Measurements from ENCODE around the gene MEX3C. TPM values are rescaled to one million over a fixed set of nuclear protein-coding genes. Genes with fewer than 3 reads are reported as not detected.

The MEX3C gene
- total RNA-seq, 2 experiments from 2014 or later, result 40.4 to 45.8 TPM

DNA sequence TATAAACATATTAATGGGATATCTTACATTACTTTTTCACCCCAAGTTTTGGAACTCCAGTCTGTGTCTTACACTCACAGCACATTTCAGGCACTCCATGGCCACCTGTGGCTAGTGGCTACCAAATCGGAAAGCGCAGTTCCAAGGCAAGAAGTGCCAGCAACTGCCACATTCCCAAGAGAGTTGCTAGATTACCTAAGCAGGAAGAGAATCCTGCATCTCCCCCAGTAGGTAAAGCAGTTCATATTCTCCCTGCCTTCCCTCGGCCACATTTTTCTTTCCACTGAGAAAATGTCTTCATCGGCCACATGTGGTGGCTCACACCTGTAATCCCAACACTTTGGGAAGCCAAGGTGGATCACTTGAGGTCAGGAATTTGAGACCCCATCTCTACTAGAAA is 62.8 kb downstream of the MEX3C start:
- Mint-ChIP-seq H3K36me3 (ENCODE audit: low read depth) (no peaks in the 10 kb centered on the region), H3K27me3 (ENCODE audit: low read depth) (no peaks in the 10 kb centered on the region), H3K4me1 (ENCODE audit: low read depth) (no peaks in the 10 kb centered on the region), H3K9me3 (ENCODE audit: insufficient read depth) (no peaks in the 10 kb centered on the region), H3K4me3 (no peak overlapping the region), H3K27ac (no peak overlapping the region)
- DNase-seq, result no peak
- ChIA-PET CTCF (no interaction called here), POLR2A (no interaction called here)
- no peak for ATAC-seq

DNA sequence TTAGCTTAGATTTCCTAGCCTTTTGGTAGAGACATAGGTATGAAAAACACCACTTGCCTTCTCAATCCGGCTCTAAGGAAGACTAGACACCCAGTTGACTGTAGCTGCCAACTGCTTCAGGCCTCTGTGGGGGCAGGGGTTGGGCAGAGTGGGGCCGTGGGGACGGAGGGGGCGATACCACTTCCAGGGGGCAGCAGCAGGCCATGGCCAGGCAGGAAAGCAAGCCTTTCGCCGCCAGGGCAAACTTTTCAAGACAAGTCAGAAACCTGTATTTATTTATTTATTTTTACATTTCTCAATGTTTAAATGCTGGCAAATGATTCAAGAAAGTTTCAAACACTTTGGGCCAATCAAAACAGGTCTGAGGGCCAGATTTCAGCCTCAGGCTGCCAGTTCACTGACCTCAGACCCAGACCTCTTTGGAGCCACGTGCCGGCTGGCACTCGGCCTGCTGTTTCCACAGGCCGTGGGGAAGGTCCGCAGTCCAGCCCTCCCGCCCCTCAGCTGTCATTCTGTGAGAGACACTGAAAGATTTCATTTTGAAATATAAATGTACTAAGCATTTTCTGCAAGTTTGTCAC is 63.8 kb downstream of the MEX3C start:
- Mint-ChIP-seq H3K36me3 (ENCODE audit: low read depth) (no peaks in the 10 kb centered on the region), H3K9me3 (ENCODE audit: insufficient read depth) (no peaks in the 10 kb centered on the region), H3K27me3 (ENCODE audit: low read depth) (no peaks in the 10 kb centered on the region), H3K4me3 (no peak overlapping the region), H3K27ac (no peak overlapping the region), H3K4me1 (ENCODE audit: low read depth) (no peaks in the 10 kb centered on the region)
- CTCF ChIA-PET, result interaction anchor here (0.7 to 1.4 kb wide), 2 partner anchors 35 to 63 kb away, joined by 3 to 4 read pairs; partner anchors contain the start of gene MEX3C
- DNase-seq (no peak), ATAC-seq (no peak)
- POLR2A ChIA-PET, result no interaction called here

DNA sequence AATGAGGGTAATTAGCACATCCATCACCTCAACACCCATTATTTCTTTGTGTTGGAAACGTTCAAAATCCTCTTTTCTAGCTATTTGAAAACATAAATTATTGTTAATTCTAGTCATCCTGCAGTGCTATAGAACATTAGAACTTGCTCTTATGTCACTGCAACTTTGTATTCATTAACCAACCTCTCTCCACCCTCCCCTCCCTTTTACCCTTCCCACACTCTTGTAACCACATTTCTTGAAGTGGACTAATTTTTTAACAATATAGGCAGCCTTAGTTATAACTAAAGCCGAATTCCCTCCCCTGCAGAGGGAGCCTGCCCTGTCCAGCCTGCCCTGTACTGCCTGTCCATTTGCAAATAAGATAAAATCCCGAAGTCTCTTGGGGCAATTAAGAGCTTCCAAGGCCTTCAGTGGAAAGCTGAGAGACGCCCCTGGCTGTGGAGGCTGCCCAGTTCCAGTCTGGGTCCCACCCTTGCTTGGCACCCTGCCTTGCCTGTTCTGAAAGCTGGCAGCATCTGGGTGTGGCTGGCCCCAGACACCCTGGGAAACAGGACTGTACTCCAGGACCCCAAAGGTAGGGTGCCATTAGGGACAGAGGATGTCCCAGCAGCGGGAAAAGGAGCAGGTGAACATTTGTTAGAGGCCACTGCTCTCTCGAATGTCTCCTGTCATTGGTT is 65.1 kb downstream of the MEX3C start:
- no peak overlapping the region for H3K27ac Mint-ChIP-seq
- no peaks in the 10 kb centered on the region for H3K4me1 Mint-ChIP-seq (ENCODE audit: low read depth)
- no peak for ATAC-seq
- CTCF ChIA-PET, result no interaction called here
- POLR2A ChIA-PET, result interaction anchor here (0.6 kb wide), 1 partner anchor 705 kb away, joined by 4 read pairs; no protein-coding TSS in a partner anchor
- H3K27me3 Mint-ChIP-seq (ENCODE audit: low read depth), result peaks cover 2% of the 10 kb centered on the region
- no peak for DNase-seq
- no peak overlapping the region for H3K4me3 Mint-ChIP-seq
- no peaks in the 10 kb centered on the region for H3K36me3 Mint-ChIP-seq (ENCODE audit: low read depth)
- H3K9me3 Mint-ChIP-seq (ENCODE audit: insufficient read depth), result no peaks in the 10 kb centered on the region

DNA sequence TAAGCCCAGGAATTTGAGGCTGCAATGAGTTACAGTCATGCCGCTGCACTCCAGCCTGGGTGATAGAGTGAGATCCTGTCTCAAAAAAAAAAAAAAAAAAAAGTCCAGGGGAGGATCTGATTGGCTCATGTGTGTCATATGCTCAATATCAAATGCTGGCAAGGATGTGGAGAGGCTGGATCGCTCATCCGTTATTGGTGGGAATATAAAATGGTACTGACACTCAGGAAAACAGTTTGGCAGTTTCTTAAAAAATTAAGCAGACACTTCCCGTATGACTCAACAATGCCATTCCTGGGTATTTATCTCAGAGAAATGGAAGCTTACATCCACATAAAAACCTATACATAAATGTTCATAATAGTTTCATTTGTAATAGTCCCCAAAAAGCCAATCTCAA is 68.9 kb downstream of the MEX3C start:
- H3K9me3 Mint-ChIP-seq (ENCODE audit: insufficient read depth), result no peaks in the 10 kb centered on the region
- POLR2A ChIA-PET, result no interaction called here

DNA sequence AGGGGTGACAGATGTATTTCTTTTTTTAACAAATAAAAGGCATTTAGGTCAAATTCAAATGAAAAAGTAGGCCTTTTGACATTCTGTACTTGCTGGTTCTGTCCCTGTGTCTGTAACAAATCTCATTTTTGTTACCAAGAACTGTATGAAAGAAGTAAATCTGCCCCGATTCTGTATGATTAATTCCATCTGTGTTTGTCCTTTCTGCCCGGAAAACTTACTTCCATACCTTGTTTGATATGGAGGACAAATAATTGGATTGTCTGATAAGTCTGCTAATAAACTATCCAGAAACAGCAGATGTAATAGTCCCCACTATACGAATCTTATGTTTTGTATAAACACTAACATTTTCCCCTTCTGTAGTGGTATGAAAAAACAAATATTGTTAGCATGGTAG is 69.8 kb downstream of the MEX3C start:
- CTCF ChIA-PET, result no interaction called here
- Mint-ChIP-seq H3K36me3 (ENCODE audit: low read depth) (no peaks in the 10 kb centered on the region), H3K9me3 (ENCODE audit: insufficient read depth) (no peaks in the 10 kb centered on the region), H3K27ac (no peak overlapping the region), H3K4me1 (ENCODE audit: low read depth) (no peaks in the 10 kb centered on the region), H3K27me3 (ENCODE audit: low read depth) (peaks cover 2% of the 10 kb centered on the region), H3K4me3 (no peak overlapping the region)
- POLR2A ChIA-PET, result no interaction called here
- no peak for ATAC-seq
- no peak for DNase-seq

More for the DNA sequence above, 68.9 kb downstream of the MEX3C start:
- Mint-ChIP-seq H3K27ac (no peak overlapping the region), H3K27me3 (ENCODE audit: low read depth) (peaks cover 2% of the 10 kb centered on the region), H3K4me1 (ENCODE audit: low read depth) (no peaks in the 10 kb centered on the region), H3K36me3 (ENCODE audit: low read depth) (no peaks in the 10 kb centered on the region), H3K4me3 (no peak overlapping the region)
- no peak for ATAC-seq
- CTCF ChIA-PET, result no interaction called here
- no peak for DNase-seq

DNA sequence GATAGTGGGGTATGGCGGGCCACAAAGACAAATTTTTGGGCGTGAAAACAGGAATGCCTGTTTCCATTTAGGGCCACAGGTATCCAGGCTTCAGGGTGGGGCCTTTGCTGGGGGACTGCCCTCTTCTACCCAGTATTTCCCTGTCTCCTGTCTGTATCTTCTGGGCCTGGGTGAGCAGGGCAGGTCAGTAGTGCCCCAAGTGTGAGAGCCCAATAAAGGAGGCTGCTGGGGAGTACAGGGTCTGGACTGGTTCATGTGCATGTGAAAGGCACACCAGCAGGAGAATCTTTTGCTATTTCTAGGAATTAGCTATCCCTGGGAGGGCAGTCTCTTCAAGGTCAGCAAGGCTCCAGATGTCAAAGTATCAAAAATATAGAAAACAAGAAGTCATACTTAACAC is 71.5 kb downstream of the MEX3C start:
- DNase-seq (no peak), ATAC-seq (no peak)
- Mint-ChIP-seq H3K9me3 (ENCODE audit: insufficient read depth) (no peaks in the 10 kb centered on the region), H3K27me3 (ENCODE audit: low read depth) (peaks cover 2% of the 10 kb centered on the region), H3K27ac (no peak overlapping the region), H3K4me3 (no peak overlapping the region), H3K36me3 (ENCODE audit: low read depth) (no peaks in the 10 kb centered on the region), H3K4me1 (ENCODE audit: low read depth) (no peaks in the 10 kb centered on the region)
- ChIA-PET POLR2A (no interaction called here), CTCF (no interaction called here)

Other genes with a start within 250 kb of the MEX3C start
- gene ELAC1, start 229.6 kb downstream of the MEX3C start, total RNA-seq, result 1 to 10 TPM; 8.7 to 9.4 TPM
- gene SMAD4, start 167.5 kb downstream of the MEX3C start, total RNA-seq, result 10 to 100 TPM; 76.9 to 77.6 TPM